Progenitor cell of endocrine pancreas (in vitro differentiated cells): ENCODE measurements around the gene CDH13. TPM values are rescaled to one million over a fixed set of nuclear protein-coding genes. Genes with fewer than 3 reads are reported as not detected.

ENCODE experiments used
- DNase-seq: peaks from one replicate; pipeline ENCODE4 v3.0.0; 2021; ENCODE audit warnings: low spot score; ENCODE audit not compliant: unreplicated experiment
- H3K27ac Mint-ChIP-seq: 2 replicates; pipeline ENCODE4 v1.8.0; 2021; ENCODE audit warnings: mild to moderate bottlenecking, moderate library complexity, mixed read lengths
- H3K27me3 Mint-ChIP-seq: 2 replicates; pipeline ENCODE4 v1.8.0; 2021; ENCODE audit warnings: mixed read lengths
- H3K36me3 Mint-ChIP-seq: 2 replicates; pipeline ENCODE4 v1.8.0; 2022; ENCODE audit warnings: mixed read lengths; ENCODE audit not compliant: insufficient read depth
- H3K4me1 Mint-ChIP-seq: 2 replicates; pipeline ENCODE4 v1.8.0; 2021; ENCODE audit warnings: low read depth, mixed read lengths
- H3K4me3 Mint-ChIP-seq: 2 replicates; pipeline ENCODE4 v1.8.0; 2021; ENCODE audit warnings: low read depth, mild to moderate bottlenecking, moderate library complexity, mixed read lengths
- H3K9me3 Mint-ChIP-seq: 2 replicates; pipeline ENCODE4 v1.8.0; 2021; ENCODE audit warnings: low read depth, mixed read lengths
- CTCF ChIP-seq: fragments of 200-600 bp; sonication (generic); IDR thresholded peaks from one replicate; pipeline ENCODE4 v1.5.0; 2021; ENCODE audit warnings: antibody characterized with exemption, mild to moderate bottlenecking; ENCODE audit not compliant: unreplicated experiment
- total RNA-seq: library from RNA; stranded (reverse); gene quantifications from 2 replicates; pipeline ENCODE4 v1.2.1, GENCODE V29; 2021

The CDH13 gene
- total RNA-seq, 1 donor from 2014 or later, result 0.38 TPM

GRCh38 chr16:83700918-83701317 is 1074.1 kb downstream of the CDH13 start:
- no peak overlapping the region for H3K27ac Mint-ChIP-seq
- TF ChIP-seq CTCF, result no peak
- no peaks in the 10 kb centered on the region for H3K9me3 Mint-ChIP-seq
- no peaks in the 10 kb centered on the region for H3K4me1 Mint-ChIP-seq
- no peak for DNase-seq
- no peaks in the 10 kb centered on the region for H3K36me3 Mint-ChIP-seq
- no peak overlapping the region for H3K4me3 Mint-ChIP-seq
- H3K27me3 Mint-ChIP-seq, result peaks cover 22% of the 10 kb centered on the region

GRCh38 chr16:83701494-83701893 is 1074.7 kb downstream of the CDH13 start:
- no peaks in the 10 kb centered on the region for H3K9me3 Mint-ChIP-seq
- H3K27ac Mint-ChIP-seq, result no peak overlapping the region
- H3K27me3 Mint-ChIP-seq, result peaks cover 22% of the 10 kb centered on the region
- H3K4me3 Mint-ChIP-seq, result no peak overlapping the region
- TF ChIP-seq CTCF, result no peak
- peak; percentile 68 for DNase-seq
- no peaks in the 10 kb centered on the region for H3K4me1 Mint-ChIP-seq
- no peaks in the 10 kb centered on the region for H3K36me3 Mint-ChIP-seq

- Mint-ChIP-seq H3K4me1 (no peaks in the 10 kb centered on the region), H3K27ac (no peak overlapping the region), H3K9me3 (no peaks in the 10 kb centered on the region), H3K4me3 (no peak overlapping the region), H3K27me3 (peaks cover 28% of the 10 kb centered on the region), H3K36me3 (no peaks in the 10 kb centered on the region)
- no peak for TF ChIP-seq CTCF
- no peak for DNase-seq
These were observed 1077.9 kb downstream of the CDH13 start for GRCh38 chr16:83704656-83705055.

GRCh38 chr16:83705856-83706255 is 1079.1 kb downstream of the CDH13 start:
- no peak overlapping the region for H3K27ac Mint-ChIP-seq
- no peaks in the 10 kb centered on the region for H3K9me3 Mint-ChIP-seq
- DNase-seq, result no peak
- peaks cover 27% of the 10 kb centered on the region for H3K27me3 Mint-ChIP-seq
- TF ChIP-seq CTCF, result no peak
- no peaks in the 10 kb centered on the region for H3K36me3 Mint-ChIP-seq
- no peaks in the 10 kb centered on the region for H3K4me1 Mint-ChIP-seq
- no peak overlapping the region for H3K4me3 Mint-ChIP-seq

GRCh38 chr16:83706394-83706793 is 1079.6 kb downstream of the CDH13 start:
- no peaks in the 10 kb centered on the region for H3K9me3 Mint-ChIP-seq
- H3K27ac Mint-ChIP-seq, result no peak overlapping the region
- no peak overlapping the region for H3K4me3 Mint-ChIP-seq
- no peak for DNase-seq
- H3K4me1 Mint-ChIP-seq, result no peaks in the 10 kb centered on the region
- peaks cover 26% of the 10 kb centered on the region for H3K27me3 Mint-ChIP-seq
- no peaks in the 10 kb centered on the region for H3K36me3 Mint-ChIP-seq
- TF ChIP-seq CTCF, result no peak

- H3K4me1 Mint-ChIP-seq, result no peaks in the 10 kb centered on the region
- H3K27me3 Mint-ChIP-seq, result peaks cover 15% of the 10 kb centered on the region
- peak overlapping the region; percentile 54 for H3K27ac Mint-ChIP-seq
- H3K9me3 Mint-ChIP-seq, result no peaks in the 10 kb centered on the region
- H3K36me3 Mint-ChIP-seq, result no peaks in the 10 kb centered on the region
- H3K4me3 Mint-ChIP-seq, result no peak overlapping the region
- DNase-seq, result no peak
- no peak for TF ChIP-seq CTCF
These were observed 1084.3 kb downstream of the CDH13 start for GRCh38 chr16:83711069-83711468.
